Effector memory CD8-positive, alpha-beta T cell (primary cell): ENCODE measurements around the gene ZIC3.

Experiments used
- ATAC-seq: fragments of 150-1000 bp; cut with Tn5 transposase; replicated peaks from 2 replicates; pipeline ENCODE4 v1.10.0; 2021; ENCODE audit warnings: mild to moderate bottlenecking, moderate library complexity
- DNase-seq, 3 experiments: peaks; one replicate each; pipeline ENCODE4 v3.0.0; 2021
- H3K27ac Mint-ChIP-seq, 2 donors: one replicate each; pipeline ENCODE4 v1.8.0; 2022; ENCODE audit warnings: mild to moderate bottlenecking in 2 of 2, mixed read lengths in 2 of 2, moderate library complexity in 2 of 2
- H3K27me3 Mint-ChIP-seq, 2 donors: one replicate each; pipeline ENCODE4 v1.8.0; 2022; ENCODE audit warnings: mixed read lengths in 2 of 2
- H3K36me3 Mint-ChIP-seq: one replicate; pipeline ENCODE4 v1.8.0; 2022; ENCODE audit warnings: mild to moderate bottlenecking, moderate library complexity, mixed read lengths; ENCODE audit not compliant: insufficient read depth
- H3K4me1 Mint-ChIP-seq, 2 donors: one replicate each; pipeline ENCODE4 v1.8.0; 2022; ENCODE audit warnings: low read depth in 2 of 2, mixed read lengths in 2 of 2
- H3K4me3 Mint-ChIP-seq, 2 donors: one replicate each; pipeline ENCODE4 v1.8.0; 2022; ENCODE audit warnings: mild to moderate bottlenecking in 2 of 2, mixed read lengths in 2 of 2, moderate library complexity in 2 of 2
- H3K9me3 Mint-ChIP-seq, 2 donors: one replicate each; pipeline ENCODE4 v1.8.0; 2022; ENCODE audit warnings: mixed read lengths in 2 of 2

The ZIC3 gene

DNA sequence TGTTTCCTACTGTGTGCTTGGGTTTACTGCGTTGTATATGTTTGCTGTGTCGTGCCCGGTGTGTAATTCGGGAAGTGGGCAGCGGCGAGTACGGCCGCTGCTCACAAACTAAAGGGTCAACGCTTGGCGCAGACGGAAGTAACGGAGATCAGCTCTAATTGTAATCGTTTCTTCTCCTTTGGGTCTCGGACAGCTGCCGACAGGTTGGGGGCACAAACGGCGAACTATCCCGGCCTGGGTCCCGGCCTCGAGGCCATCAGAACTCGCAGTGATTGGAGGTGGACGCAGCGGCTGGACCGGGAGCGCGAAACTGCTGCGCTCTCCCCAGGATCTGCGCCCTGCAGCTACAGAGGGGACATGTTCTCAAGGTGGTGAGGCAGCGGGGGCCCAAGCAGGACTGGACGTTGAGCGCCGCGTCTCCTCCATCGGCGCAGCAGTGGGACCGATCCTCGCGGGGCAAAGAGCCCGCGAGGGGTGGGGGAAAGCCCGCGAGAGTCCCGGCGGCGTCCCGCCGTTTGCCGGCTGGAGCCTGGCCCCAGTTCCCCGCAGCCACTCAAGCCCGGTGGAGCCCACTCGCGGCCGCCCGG is 516 bp upstream of the ZIC3 start:
- Mint-ChIP-seq H3K4me1 (peaks cover 3 to 6% of the 10 kb centered on the region in 2 donors), H3K4me3 (no peak overlapping the region), H3K27ac (no peak overlapping the region), H3K9me3 (peaks cover 3 to 8% of the 10 kb centered on the region in 2 donors), H3K27me3 (peaks cover 35 to 79% of the 10 kb centered on the region in 2 donors), H3K36me3 (no peaks in the 10 kb centered on the region)
- ATAC-seq: no peak
- no peak for DNase-seq

DNA sequence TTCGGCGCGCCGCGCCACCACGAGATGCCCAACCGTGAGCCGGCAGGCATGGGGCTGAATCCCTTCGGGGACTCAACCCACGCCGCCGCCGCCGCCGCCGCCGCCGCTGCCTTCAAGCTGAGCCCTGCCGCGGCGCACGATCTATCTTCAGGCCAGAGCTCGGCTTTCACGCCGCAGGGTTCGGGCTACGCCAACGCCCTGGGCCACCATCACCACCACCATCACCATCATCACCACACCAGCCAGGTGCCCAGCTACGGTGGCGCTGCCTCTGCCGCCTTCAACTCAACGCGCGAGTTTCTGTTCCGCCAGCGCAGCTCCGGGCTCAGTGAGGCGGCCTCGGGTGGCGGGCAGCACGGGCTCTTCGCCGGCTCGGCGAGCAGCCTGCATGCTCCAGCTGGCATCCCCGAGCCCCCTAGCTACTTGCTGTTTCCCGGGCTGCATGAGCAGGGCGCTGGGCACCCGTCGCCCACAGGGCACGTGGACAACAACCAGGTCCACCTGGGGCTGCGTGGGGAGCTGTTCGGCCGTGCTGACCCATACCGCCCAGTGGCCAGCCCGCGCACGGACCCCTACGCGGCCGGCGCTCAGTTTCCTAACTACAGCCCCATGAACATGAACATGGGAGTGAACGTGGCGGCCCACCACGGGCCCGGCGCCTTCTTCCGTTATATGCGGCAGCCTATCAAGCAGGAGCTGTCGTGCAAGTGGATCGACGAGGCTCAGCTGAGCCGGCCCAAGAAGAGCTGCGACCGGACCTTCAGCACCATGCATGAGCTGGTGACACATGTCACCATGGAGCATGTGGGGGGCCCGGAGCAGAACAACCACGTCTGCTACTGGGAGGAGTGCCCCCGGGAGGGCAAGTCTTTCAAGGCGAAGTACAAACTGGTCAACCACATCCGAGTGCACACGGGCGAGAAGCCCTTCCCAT is 1.1 kb downstream of the ZIC3 start:
- Mint-ChIP-seq H3K9me3 (peaks cover 3 to 8% of the 10 kb centered on the region in 2 donors), H3K27me3 (peaks cover 43 to 78% of the 10 kb centered on the region in 2 donors), H3K36me3 (no peaks in the 10 kb centered on the region), H3K4me1 (peaks cover 3 to 6% of the 10 kb centered on the region in 2 donors), H3K27ac (no peak overlapping the region), H3K4me3 (peak overlapping the region in 1 of 2 donors; percentile 58)
- DNase-seq: no peak
- ATAC-seq: no peak

DNA sequence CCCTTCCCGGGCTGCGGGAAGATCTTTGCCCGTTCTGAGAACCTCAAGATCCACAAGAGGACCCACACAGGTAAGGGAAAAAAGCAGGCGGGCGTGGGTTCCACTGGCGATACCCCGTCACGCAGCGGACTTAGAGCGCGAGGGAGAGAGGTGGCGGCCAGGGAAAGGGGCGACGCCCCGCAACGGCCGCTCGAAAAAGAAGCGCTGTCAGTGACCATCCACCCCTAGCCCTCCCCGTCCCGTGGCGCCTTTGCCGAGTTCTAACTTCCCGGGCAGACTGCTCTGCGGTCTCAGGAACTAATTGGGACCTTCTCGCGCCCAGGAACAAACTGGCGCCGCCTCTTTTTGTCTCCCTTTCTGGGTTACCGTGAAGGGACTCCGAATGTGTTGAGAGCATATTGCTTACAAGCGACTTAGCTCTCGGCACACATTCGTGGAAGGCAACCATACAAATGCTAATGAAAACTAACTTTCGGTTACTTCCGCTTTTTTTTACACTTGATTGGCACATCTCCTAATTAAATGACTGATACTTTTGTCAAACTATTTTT is 1.8 kb downstream of the ZIC3 start:
- peaks cover 46 to 71% of the 10 kb centered on the region in 2 donors for H3K27me3 Mint-ChIP-seq
- H3K9me3 Mint-ChIP-seq: peaks cover 3 to 8% of the 10 kb centered on the region in 2 donors
- H3K4me3 Mint-ChIP-seq: peak overlapping the region; percentile 50 to 58
- no peak for ATAC-seq
- H3K27ac Mint-ChIP-seq: no peak overlapping the region
- no peak for DNase-seq
- peaks cover 3 to 6% of the 10 kb centered on the region in 2 donors for H3K4me1 Mint-ChIP-seq
- no peaks in the 10 kb centered on the region for H3K36me3 Mint-ChIP-seq

DNA sequence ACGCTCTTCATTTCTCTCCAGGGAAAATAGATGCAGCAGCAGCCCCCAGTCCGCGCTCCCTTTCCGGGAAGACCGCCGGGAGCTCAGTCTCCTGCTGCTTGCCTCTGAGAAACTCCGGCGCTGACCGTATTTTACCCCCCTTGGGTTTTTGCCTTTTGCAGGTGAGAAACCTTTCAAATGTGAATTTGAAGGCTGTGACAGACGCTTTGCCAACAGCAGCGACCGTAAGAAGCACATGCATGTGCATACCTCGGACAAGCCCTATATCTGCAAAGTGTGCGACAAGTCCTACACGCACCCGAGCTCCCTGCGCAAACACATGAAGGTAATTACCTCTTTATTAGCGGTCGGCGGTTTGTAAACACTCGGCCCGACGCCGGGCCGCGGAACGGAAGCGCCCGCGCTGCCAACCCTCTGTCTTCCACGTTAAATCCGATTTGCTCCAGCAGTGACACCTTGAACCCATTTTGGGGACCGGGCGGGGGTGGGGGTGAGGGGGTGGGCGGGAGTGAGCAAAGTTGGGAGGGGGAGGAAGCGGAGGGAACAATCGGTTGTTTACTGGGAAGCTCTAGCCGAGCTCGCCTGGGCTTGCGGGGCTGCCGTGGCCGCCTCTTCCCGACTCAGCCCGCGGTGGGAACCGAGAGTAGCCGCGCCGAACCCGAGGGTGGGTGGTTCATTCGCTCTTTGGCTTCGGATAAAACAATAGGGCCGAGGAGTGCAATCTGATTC is 3.0 kb downstream of the ZIC3 start:
- Mint-ChIP-seq H3K36me3 (no peaks in the 10 kb centered on the region), H3K27me3 (peaks cover 46 to 68% of the 10 kb centered on the region in 2 donors), H3K4me1 (peaks cover 3 to 6% of the 10 kb centered on the region in 2 donors), H3K27ac (no peak overlapping the region), H3K9me3 (peaks cover 3 to 8% of the 10 kb centered on the region in 2 donors), H3K4me3 (no peak overlapping the region)
- DNase-seq (no peak), ATAC-seq (no peak)

DNA sequence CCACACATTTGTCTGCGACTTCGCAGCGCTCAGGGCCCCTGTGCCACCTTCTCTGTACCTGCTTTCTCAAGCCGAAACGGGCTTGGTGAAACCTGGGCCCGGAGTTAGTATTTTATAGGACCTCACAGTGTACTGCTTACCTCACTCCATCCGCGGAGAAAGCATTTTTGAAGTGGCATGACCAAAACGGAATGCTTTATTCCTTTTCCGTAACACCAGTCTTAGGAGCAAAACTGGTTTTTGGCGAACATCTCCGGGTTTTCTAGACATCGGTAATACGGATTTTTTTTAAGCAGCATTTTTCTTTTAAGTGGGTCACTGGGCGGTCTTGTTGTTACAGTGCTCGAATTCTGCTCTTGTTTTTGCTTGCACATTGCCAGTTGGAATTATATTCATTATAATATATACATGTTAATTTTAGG is 3.6 kb downstream of the ZIC3 start:
- Mint-ChIP-seq H3K4me3 (no peak overlapping the region), H3K27me3 (peaks cover 46 to 64% of the 10 kb centered on the region in 2 donors)
- no peak for DNase-seq

DNA sequence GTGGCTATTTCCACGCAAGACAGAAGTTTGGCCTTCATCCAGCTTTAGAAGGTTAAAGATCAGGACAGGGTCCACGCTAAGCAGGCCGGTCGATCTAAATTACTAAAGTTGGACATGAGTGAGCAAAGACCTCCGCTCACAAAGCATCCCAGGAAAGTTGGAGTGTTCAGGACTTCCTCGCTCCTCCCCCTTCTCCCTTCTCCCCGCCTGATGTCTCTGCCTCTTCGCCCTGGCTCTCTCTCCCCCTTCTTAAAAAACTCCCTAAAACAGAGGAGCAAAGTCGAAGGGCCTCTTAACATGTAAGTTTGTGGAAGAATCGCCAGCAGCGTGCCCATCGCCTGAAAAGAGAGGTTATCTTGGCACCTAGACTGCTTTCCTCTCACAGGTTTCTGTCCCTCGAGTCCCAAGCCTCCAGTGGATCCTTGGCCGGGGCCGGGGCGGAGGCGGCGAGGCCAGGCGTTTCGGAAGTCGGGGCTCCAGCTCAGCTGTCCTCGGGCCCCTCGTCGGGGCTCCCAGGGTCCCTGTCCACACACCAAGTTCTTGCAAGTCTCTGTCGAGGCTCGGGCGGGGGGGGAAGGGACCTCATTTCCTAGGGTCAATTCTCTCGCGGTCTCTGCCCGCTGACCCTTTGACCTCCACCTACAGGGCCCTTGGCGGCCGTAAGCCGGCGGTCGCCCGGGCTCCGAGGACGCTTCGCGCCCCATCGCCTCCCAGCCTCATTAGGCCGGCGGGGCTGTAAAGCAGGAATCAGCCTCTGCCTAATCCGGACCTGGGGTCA is 7.6 kb downstream of the ZIC3 start:
- Mint-ChIP-seq H3K36me3 (no peaks in the 10 kb centered on the region), H3K4me3 (no peak overlapping the region), H3K4me1 (peaks cover 0 to 2% of the 10 kb centered on the region in 2 donors), H3K27ac (no peak overlapping the region), H3K27me3 (peaks cover 25 to 34% of the 10 kb centered on the region in 2 donors), H3K9me3 (no peaks in the 10 kb centered on the region)
- ATAC-seq (no peak), DNase-seq (no peak)

More for the DNA sequence above, 3.6 kb downstream of the ZIC3 start:
- H3K27ac Mint-ChIP-seq: no peak overlapping the region
- peaks cover 3 to 6% of the 10 kb centered on the region in 2 donors for H3K4me1 Mint-ChIP-seq
- no peaks in the 10 kb centered on the region for H3K36me3 Mint-ChIP-seq
- H3K9me3 Mint-ChIP-seq: peaks cover 3 to 8% of the 10 kb centered on the region in 2 donors
- ATAC-seq: no peak

DNA sequence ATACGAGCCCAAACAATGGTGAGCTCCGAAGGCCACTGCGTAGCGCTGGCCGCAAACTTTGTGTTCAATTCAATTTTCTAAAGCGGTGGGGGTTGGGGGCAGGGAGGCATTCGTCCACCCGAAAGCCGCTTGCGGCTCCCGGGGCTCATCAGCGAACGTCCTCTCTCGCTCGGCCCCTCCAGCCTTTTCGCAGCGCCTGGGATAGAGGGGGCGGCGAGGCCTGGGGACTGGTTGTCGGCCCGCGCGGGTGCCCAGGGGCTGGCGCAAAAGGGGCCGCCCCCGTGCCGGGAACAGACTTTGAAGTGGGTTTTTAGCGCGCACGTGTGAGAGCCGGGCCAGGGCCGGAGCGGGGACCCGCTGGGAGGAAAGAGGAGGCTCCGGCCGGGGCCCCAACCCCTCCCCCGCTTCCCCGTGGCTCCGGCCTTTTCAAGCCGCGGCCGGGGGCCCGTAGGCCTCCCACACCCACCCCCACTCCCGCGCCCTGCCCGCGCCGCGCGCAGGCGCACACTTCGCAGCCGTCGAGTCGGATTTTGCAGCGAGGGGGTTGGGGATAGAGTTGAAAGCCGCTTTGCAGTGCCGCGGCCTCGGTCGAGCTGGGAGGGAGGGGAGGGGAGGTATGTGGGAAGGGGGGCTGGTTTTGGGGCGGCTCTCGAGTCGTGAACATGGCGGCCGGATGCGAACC is 8.3 kb downstream of the ZIC3 start:
- H3K9me3 Mint-ChIP-seq: no peaks in the 10 kb centered on the region
- no peaks in the 10 kb centered on the region for H3K4me1 Mint-ChIP-seq
- no peaks in the 10 kb centered on the region for H3K36me3 Mint-ChIP-seq
- no peak overlapping the region for H3K4me3 Mint-ChIP-seq
- H3K27ac Mint-ChIP-seq: no peak overlapping the region
- no peak for ATAC-seq
- H3K27me3 Mint-ChIP-seq: peaks cover 21 to 27% of the 10 kb centered on the region in 2 donors
- no peak for DNase-seq

DNA sequence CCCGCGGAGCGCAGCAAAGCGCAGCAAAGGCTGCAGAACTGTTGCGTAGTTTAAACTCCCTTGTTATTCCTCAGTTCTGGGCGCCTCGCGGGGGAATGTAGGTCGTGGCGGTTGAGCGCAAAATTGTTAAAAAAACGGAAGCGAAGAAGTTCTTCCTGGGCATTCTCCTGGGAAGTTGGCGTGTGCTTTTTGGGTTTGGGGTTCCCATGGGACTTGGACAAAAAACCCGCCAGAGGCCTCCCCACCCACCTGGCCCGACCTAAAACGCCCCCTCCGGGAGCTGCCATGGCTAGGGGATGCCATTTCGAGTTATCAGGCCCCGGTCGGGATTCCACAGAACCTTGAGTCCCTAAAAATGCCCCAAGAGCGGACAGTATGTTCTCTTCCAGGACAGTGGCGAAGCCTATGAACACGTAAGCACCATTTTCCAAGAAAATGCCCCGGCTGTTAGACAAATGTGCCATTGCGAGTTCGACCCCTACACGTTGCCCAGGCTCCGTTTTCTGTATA is 8.9 kb downstream of the ZIC3 start:
- Mint-ChIP-seq H3K4me3 (no peak overlapping the region), H3K27me3 (peaks cover 17 to 23% of the 10 kb centered on the region in 2 donors), H3K9me3 (no peaks in the 10 kb centered on the region), H3K27ac (no peak overlapping the region), H3K4me1 (no peaks in the 10 kb centered on the region), H3K36me3 (no peaks in the 10 kb centered on the region)
- ATAC-seq: no peak
- DNase-seq: no peak

DNA sequence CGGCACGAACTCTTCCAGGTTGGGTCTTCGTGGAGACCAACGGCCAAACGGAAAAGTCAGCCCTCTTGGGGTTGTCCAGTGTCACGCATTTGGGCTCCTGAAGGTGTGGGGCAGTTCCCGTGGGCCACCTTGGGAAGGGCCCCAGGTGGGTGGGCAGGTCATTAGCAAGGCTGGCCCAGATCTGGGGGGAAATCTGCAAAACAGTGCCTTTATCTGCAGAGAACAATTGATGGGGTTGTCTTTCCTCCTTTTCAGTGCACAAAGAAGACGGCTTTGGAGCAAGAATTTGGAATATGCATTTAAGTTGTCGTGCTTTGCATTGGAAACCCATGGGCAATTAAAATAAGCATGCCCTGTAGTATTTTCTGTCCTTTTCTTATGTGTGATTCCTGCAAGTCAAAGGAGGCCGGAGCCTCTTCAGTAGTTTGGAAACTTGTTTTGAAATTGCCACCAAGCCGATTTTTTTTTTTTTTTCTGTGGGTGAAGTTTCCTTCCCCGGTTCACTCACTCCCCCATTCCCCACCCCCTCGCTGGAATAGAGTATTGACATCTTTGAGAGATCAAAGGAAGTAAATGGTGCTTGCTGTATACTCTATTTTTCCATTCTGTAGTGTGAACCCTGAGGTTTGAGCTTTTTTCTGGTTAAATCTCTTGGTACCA is 9.8 kb downstream of the ZIC3 start:
- Mint-ChIP-seq H3K36me3 (no peaks in the 10 kb centered on the region), H3K9me3 (no peaks in the 10 kb centered on the region), H3K4me1 (no peaks in the 10 kb centered on the region), H3K27me3 (peaks cover 8 to 14% of the 10 kb centered on the region in 2 donors), H3K4me3 (no peak overlapping the region), H3K27ac (no peak overlapping the region)
- ATAC-seq (no peak), DNase-seq (no peak)

DNA sequence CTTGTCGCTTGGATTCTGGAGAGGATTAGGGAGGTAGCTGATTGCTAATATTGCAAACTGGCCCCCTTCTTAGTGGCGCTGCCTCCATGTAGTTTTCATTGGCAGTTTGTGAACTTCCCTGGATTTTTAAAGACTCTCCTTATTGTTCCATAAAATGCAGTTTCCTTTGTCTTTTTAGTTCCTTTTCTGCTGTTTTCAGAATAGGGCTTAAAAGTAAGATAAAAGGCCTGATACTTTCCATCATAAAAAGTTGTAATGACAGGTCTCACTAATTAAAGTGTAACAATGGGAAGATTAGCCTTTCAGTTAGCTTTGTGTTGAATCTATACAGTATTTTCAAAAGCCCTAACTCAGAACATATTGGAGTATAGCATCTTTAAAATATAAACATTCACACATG is 21.2 kb downstream of the ZIC3 start:
- H3K9me3 Mint-ChIP-seq: no peaks in the 10 kb centered on the region
- H3K27me3 Mint-ChIP-seq: no peaks in the 10 kb centered on the region
- ATAC-seq (no peak), DNase-seq (no peak)
- no peaks in the 10 kb centered on the region for H3K36me3 Mint-ChIP-seq
- no peaks in the 10 kb centered on the region for H3K4me1 Mint-ChIP-seq
- no peak overlapping the region for H3K4me3 Mint-ChIP-seq
- no peak overlapping the region for H3K27ac Mint-ChIP-seq

DNA sequence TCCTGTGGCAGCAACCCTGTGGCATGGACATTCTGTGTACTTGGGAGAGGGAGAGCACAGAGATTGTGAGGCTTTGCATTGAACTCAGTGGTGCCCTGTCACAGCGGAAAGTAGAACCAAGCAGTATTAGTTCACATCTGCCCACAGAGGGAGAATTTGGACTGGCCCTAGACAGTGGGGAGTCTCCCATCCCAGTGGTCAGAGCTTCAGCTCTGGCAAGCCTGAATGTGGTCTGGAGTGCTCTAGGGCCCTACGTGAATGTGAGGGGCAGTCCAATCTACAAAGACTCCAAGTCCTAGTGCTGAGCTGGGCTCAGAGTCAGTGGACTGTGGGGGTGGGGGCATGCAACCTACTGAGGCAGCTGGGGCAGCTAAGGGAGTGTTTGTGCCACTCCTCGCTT is 34.8 kb downstream of the ZIC3 start:
- Mint-ChIP-seq H3K4me3 (no peak overlapping the region), H3K27ac (no peak overlapping the region), H3K27me3 (no peaks in the 10 kb centered on the region)

More for the DNA sequence above, 34.8 kb downstream of the ZIC3 start:
- Mint-ChIP-seq H3K36me3 (peaks cover 3% of the 10 kb centered on the region), H3K4me1 (no peaks in the 10 kb centered on the region), H3K9me3 (no peaks in the 10 kb centered on the region)
- DNase-seq (no peak), ATAC-seq (no peak)
